ENCODE results near the gene ZNF541.

GRCh38 chr19:47608969-47609905, 36.3 kb upstream of the ZNF541 start, which contains the start of gene BICRA:
- TF ChIP-seq CTCF (IDR thresholded peaks at IDR 0.05): no peak
- TF ChIP-seq ZFX (IDR thresholded peaks at IDR 0.05; ENCODE audit: borderline replicate concordance): no peak

Measured in 22Rv1 (cell line).